Ascending aorta (tissue), 2 donors: ENCODE data around the gene RAB11FIP4. TPM values are rescaled to one million over a fixed set of nuclear protein-coding genes. Genes with fewer than 3 reads are reported as not detected.
A peak's percentile ranks its signal among the peaks of the same experiment; 100 is the strongest.

Source experiments
- DNase-seq, 2 donors: peaks; one replicate each; pipeline ENCODE4 v3.0.0-alpha.2; 2019; ENCODE audit warnings: low spot score in 2 of 2
- H3K27ac ChIP-seq, 2 donors: fragments of 200-600 bp; sonication (generic); one replicate each; pipeline ENCODE4 v1.5.1; 2016 to 2017; ENCODE audit warnings: mild to moderate bottlenecking in 1 of 2
- H3K27me3 ChIP-seq: fragments of 200-600 bp; sonication (generic); one replicate; pipeline ENCODE4 v1.5.1; 2017
- H3K36me3 ChIP-seq, 2 donors: fragments of 200-600 bp; sonication (generic); one replicate each; pipeline ENCODE4 v1.5.1; 2016
- H3K4me1 ChIP-seq, 2 donors: fragments of 200-600 bp; sonication (generic); one replicate each; pipeline ENCODE4 v1.5.1; 2016 to 2017; ENCODE audit warnings: mild to moderate bottlenecking in 1 of 2
- H3K4me3 ChIP-seq, 2 donors: fragments of 200-600 bp; sonication (generic); one replicate each; pipeline ENCODE4 v1.5.1; 2016 to 2017; ENCODE audit warnings: mild to moderate bottlenecking in 1 of 2
- H3K9me3 ChIP-seq, 2 donors: fragments of 200-600 bp; sonication (generic); one replicate each; pipeline ENCODE4 v1.5.1; 2016
- CTCF ChIP-seq, 3 experiments: fragments of 200-600 bp in 2 of 3; fragments of 450-650 bp in 1 of 3; sonication (generic) in 2 of 3; IDR thresholded peaks; one replicate each; pipeline ENCODE4 v1.5.1; 2016 to 2019; ENCODE audit warnings: antibody characterized with exemption in 3 of 3, mild to moderate bottlenecking in 1 of 3, moderate library complexity in 1 of 3
- intact Hi-C: fragments of 100-400 bp; cut with DNase I; formaldehyde crosslinking; loops from one replicate; pipeline ENCODE4 v1.15.1; 2023
- total RNA-seq: library from RNA; depleted of rRNA; stranded (reverse); fragments of >200 nt; gene quantifications from one replicate; pipeline ENCODE4 v1.1.0, GENCODE V29; 2016

The RAB11FIP4 gene
- total RNA-seq, 1 donor from 2014 or later = 0.85 TPM

DNA sequence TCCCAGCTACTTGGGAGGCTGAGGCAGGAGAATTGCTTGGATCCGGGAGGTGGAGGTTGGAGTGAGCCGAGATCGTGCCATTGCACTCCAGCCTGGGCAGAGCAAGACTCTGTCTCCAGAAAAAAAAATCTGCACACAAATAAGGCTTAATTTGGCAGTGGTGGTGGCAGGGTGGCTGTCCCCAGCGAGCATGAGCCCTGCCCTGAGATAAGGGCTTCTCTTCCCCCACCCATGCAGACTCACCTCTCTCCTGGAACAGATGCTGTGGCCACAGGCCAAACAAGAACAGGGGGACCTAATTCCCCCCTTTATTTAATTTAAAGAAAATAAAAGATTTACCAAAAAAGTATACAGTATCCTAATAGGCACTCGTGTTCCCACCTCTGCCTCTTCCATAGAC, 157.2 kb downstream of the RAB11FIP4 start:
- TF ChIP-seq CTCF (IDR thresholded peaks at IDR 0.05) = no peak
- intact Hi-C loops = no loop called here
- peaks cover 0 to 9% of the 10 kb centered on the region in 2 donors for H3K4me1 ChIP-seq

DNA sequence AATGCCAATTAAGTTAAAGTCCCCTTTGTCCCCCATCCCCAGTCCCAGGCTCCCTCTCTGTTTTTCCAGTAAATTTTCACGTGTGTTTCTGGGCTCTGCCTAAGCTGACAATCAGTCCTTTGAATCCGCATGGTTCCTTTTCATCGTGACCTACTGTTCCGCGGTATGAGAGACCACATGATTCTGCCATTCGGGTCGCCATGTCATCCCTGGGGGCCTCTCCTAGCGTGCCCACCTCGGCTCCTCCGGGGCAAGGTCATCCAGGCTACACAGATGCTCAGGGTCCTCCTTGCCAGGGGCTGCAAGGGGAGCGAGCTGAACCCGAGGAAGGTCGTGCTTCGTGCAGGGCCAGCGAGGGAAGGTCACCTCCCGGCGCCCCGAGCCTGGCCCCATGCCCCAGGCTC, 157.6 kb downstream of the RAB11FIP4 start:
- H3K27me3 ChIP-seq = no peaks in the 10 kb centered on the region
- DNase-seq = peak in 1 of 2 donors; percentile 71
- intact Hi-C loops = no loop called here

More for the DNA sequence above, 157.2 kb downstream of the RAB11FIP4 start:
- no peaks in the 10 kb centered on the region for H3K9me3 ChIP-seq
- no peak for DNase-seq
- no peaks in the 10 kb centered on the region for H3K27me3 ChIP-seq
- peak overlapping the region; percentile 91 to 93 for H3K4me3 ChIP-seq
- no peaks in the 10 kb centered on the region for H3K36me3 ChIP-seq
- peak overlapping the region; percentile 95 to 96 for H3K27ac ChIP-seq

DNA sequence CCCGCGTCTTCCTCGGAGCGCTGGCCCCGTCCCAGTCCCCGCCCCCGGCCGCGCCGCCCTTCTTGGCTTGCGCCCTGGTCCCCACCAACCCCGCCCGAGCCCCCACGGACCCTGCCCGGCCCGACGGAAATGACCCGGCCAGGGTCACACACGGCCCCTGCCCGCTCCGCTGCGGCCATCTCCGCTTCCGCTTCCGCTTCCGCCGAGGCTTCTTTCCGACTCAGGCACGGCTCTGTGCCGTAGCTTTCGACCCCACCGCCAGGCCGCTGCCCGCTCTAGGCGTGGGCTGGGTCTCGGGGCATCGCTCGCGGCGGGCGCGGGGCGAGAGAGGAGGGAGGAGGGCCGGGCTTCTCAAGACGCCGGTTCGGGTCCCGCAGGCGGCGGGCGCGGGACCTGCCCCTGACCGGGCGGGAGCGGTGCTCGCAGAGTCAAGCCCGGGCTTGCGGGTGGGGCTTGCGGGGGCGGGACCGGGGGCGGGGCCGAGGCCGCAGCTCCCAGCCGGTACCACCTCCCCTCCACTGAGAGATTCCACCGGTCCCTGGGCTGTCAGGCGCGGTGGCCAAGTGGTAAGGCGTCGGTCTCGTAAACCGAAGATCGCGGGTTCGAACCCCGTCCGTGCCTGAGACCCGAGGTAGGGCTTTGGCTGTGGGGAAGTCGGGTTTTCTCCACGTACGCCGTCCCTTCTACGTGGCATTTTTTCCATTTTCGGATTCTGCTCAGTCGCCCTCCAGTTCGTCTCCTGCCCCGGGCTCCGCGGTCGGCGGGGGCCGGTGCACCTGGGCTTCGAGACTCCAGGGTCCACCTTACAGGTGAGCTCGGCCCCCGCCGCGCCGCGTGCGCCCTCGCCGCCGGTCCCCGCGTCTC, 158.3 kb downstream of the RAB11FIP4 start:
- Histone ChIP-seq H3K36me3 (no peaks in the 10 kb centered on the region), H3K27ac (peak overlapping the region; percentile 95 to 96), H3K27me3 (no peaks in the 10 kb centered on the region), H3K4me3 (peak overlapping the region; percentile 91 to 93), H3K9me3 (no peaks in the 10 kb centered on the region), H3K4me1 (peaks cover 0 to 9% of the 10 kb centered on the region in 2 donors)
- TF ChIP-seq CTCF (IDR thresholded peaks at IDR 0.05) = no peak
- DNase-seq = peak; percentile 73 to 95
- intact Hi-C loops = loop anchor here (1.0 to 2.0 kb wide), 3 partner anchors 9 to 309 kb away; partner anchors contain the start of gene COPRS

More for the DNA sequence above, 157.6 kb downstream of the RAB11FIP4 start:
- no peak for TF ChIP-seq CTCF (IDR thresholded peaks at IDR 0.05)
- Histone ChIP-seq H3K4me3 (peak overlapping the region; percentile 91 to 93), H3K9me3 (no peaks in the 10 kb centered on the region), H3K36me3 (no peaks in the 10 kb centered on the region), H3K27ac (peak overlapping the region; percentile 95 to 96), H3K4me1 (peaks cover 0 to 9% of the 10 kb centered on the region in 2 donors)

DNA sequence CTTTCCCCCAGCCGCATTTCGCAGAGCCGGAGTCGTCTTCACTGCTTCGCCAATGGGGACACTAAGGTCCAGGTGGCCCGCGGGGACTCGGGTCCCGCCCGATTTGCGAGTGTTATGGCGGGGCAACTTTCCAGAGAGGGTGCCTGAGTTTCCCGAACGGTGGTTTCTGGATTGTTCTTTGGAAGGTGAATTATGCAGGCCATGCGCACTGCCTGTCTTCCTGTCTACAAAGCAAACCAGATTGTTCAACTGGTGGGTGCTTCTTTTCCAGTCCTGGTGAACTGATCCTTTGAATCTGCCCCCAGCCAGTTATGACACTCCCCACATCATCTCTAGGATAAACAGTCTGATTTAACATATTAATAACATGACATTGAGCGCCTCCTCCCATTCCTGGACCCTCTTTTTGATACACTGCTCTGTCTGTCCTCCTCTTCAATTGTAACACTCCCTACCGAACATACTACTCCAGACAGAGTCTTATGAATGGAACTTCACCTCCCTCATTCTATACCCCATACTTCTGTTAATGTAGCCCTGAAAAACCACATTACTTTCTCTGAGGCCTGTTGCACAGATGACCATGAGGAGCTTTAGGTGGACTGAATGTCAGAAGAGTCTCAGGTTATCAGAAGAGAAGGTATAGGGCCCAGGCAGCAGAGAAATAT, 159.0 kb downstream of the RAB11FIP4 start:
- peaks cover 0 to 9% of the 10 kb centered on the region in 2 donors for H3K4me1 ChIP-seq
- H3K36me3 ChIP-seq = no peaks in the 10 kb centered on the region
- H3K27me3 ChIP-seq = no peaks in the 10 kb centered on the region
- H3K4me3 ChIP-seq = peak overlapping the region; percentile 91 to 93
- no peaks in the 10 kb centered on the region for H3K9me3 ChIP-seq
- TF ChIP-seq CTCF (IDR thresholded peaks at IDR 0.05) = no peak
- intact Hi-C loops = loop anchor here (1.0 to 2.0 kb wide), 3 partner anchors 8 to 308 kb away; partner anchors contain the start of gene COPRS
- H3K27ac ChIP-seq = peak overlapping the region; percentile 95 to 96
- no peak for DNase-seq

DNA sequence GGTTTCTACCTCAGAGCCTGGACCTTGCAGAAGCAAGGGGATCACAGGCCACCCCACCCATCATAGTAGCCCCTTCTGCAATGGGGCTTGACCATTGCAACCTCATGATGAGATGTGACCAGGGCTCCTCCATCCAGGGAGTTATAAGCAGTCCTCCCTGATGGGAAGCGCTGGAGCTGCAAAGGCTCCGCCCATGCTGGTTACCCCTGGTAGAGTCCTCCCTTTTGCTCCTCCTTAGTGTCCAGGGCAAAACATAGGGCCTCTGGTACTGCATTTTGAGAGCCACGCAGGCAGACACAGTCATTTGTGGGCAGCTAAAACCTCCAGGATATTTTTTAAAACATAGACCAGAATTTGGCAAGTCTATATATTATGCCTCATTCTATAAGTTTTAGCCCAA, 161.1 kb downstream of the RAB11FIP4 start:
- Histone ChIP-seq H3K9me3 (no peaks in the 10 kb centered on the region), H3K36me3 (no peaks in the 10 kb centered on the region), H3K27me3 (no peaks in the 10 kb centered on the region), H3K4me1 (peaks cover 0 to 9% of the 10 kb centered on the region in 2 donors), H3K4me3 (no peak overlapping the region), H3K27ac (no peak overlapping the region)
- no peak for TF ChIP-seq CTCF (IDR thresholded peaks at IDR 0.05)
- intact Hi-C loops = no loop called here
- DNase-seq = no peak
